ENCODE results near the gene UBTD2. TPM values are rescaled to one million over a fixed set of nuclear protein-coding genes. Genes with fewer than 3 reads are reported as not detected.
A peak's percentile ranks its signal among the peaks of the same experiment; 100 is the strongest.

The UBTD2 gene
- total and polyA plus RNA-seq, 2 donors (not counting 1 experiment from before 2014, with no cell fraction given) = 1.4 to 9.2 TPM

DNA sequence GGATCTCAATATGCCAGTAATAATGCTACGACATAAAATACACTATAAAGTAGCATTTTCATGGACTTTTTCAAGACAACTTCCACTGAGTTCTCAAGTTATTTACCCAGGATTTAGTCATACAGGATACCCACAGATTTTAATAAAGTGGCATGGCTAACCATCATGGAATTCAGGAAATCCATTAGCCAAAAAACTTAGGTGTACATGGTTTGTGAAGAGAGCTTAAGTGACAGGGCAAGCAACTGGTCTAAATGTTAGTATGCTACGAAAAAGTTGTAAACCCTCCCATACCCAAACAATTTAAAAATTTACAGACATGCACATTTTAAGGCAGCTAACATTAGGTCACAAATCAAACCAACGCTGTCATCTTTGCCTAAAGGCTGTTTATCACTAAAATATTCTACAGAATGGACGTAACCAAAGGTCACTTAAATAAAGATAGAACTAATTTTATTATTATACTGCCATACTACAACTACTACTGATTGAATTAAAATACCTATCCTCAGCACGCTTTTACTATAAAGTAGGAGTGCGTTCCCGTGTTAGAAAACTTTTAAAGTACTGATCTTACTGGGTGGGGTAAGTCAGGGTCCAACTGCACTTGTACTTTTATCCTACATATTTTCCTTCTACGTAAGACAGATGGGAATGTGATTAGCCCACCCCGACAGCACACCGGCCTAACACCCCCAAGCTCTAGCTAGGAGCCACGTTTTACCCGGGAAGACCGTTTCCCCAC, 1.1 kb downstream of the UBTD2 start:
- no peaks in the 10 kb centered on the region for H3K9me3 Mint-ChIP-seq (ENCODE audit: insufficient read depth)
- CTCF ChIA-PET = interaction anchor here (0.7 to 2.6 kb wide), 11 partner anchors 10 to 375 kb away, joined by 3 to 17 read pairs (median 5); no protein-coding TSS in a partner anchor
- TF ChIP-seq, protein P1, sequence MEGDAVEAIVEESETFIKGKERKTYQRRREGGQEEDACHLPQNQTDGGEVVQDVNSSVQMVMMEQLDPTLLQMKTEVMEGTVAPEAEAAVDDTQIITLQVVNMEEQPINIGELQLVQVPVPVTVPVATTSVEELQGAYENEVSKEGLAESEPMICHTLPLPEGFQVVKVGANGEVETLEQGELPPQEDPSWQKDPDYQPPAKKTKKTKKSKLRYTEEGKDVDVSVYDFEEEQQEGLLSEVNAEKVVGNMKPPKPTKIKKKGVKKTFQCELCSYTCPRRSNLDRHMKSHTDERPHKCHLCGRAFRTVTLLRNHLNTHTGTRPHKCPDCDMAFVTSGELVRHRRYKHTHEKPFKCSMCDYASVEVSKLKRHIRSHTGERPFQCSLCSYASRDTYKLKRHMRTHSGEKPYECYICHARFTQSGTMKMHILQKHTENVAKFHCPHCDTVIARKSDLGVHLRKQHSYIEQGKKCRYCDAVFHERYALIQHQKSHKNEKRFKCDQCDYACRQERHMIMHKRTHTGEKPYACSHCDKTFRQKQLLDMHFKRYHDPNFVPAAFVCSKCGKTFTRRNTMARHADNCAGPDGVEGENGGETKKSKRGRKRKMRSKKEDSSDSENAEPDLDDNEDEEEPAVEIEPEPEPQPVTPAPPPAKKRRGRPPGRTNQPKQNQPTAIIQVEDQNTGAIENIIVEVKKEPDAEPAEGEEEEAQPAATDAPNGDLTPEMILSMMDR (IDR thresholded peaks at IDR 0.05) = no peak
- no peak for TF ChIP-seq EZH2 (IDR thresholded peaks at IDR 0.05; ENCODE audit: borderline replicate concordance, insufficient read depth, low read depth, low read length, poor library complexity, severe bottlenecking)
- peaks cover 59% of the 10 kb centered on the region for H3K79me2 ChIP-seq (ENCODE audit: control insufficient read depth, insufficient read depth, low read length)
- H3K27me3 ChIP-seq (replicated peaks in 1 of 4; ENCODE audit: control extremely low read depth in 1 of 4, control insufficient read depth in 3 of 4, insufficient read depth in 4 of 4, low read length in 3 of 4) = no peaks in the 10 kb centered on the region
- peaks cover 9% of the 10 kb centered on the region for H4K20me1 ChIP-seq (ENCODE audit: control insufficient read depth, insufficient read depth, low read length, poor library complexity, severe bottlenecking)
- H3K4me3 Mint-ChIP-seq = peak overlapping the region; percentile 93
- H3K27ac Mint-ChIP-seq = peak overlapping the region; percentile 83
- POLR2A ChIA-PET = interaction anchor here (0.6 to 1.1 kb wide), 4 partner anchors 9 to 171 kb away, joined by 4 to 5 read pairs (median 5); no protein-coding TSS in a partner anchor
- peak overlapping the region; percentile 96 for H2AFZ ChIP-seq (ENCODE audit: insufficient read depth, low read depth, low read length, poor library complexity, severe bottlenecking)
- H3K4me1 Mint-ChIP-seq = peaks cover 20% of the 10 kb centered on the region
- DNase-seq = no peak
- peak overlapping the region; percentile 87 for H3K9ac ChIP-seq (ENCODE audit: low read length)
- no peaks in the 10 kb centered on the region for H3K27me3 Mint-ChIP-seq
- peak overlapping the region in 1 of 2 donors; percentile 74 for H3K27ac ChIP-seq (ENCODE audit: low read length in 2 of 2)
- intact Hi-C loops (cut with micrococcal nuclease) = loop anchor here (1.0 to 5.0 kb wide), 4 partner anchors 94 to 775 kb away; partner anchors contain the start of genes CREBRF and STK10
- ATAC-seq (ENCODE audit: low read depth) = no peak
- WGBS (ENCODE audit: insufficient coverage) = 14% methylated on average over 7 of the region's 13 CpGs
- H3K36me3 ChIP-seq (replicated peaks in 1 of 2; ENCODE audit: control extremely low read depth in 1 of 2, control insufficient read depth in 1 of 2, extremely low read depth in 1 of 2, insufficient read depth in 2 of 2, low read length in 1 of 2) = no peaks in the 10 kb centered on the region
- H3K4me3 ChIP-seq (ENCODE audit: control extremely low read depth in 1 of 5, extremely low read depth in 1 of 5, insufficient read depth in 1 of 5, low read depth in 2 of 5, low read length in 4 of 5) = peak overlapping the region; percentile 30 to 87 (median 79)
- H3K4me2 ChIP-seq (replicated peaks; ENCODE audit: low read depth, low read length, poor library complexity, severe bottlenecking) = peak overlapping the region; percentile 98
- no peaks in the 10 kb centered on the region for H3K9me3 ChIP-seq (ENCODE audit: control extremely low read depth in 1 of 3, control insufficient read depth in 2 of 3, insufficient read depth in 1 of 3, low read length in 2 of 3)
- H3K4me1 ChIP-seq (ENCODE audit: control insufficient read depth in 2 of 2, insufficient read depth in 2 of 2, low read length in 2 of 2) = peaks cover 16 to 17% of the 10 kb centered on the region in 2 donors

DNA sequence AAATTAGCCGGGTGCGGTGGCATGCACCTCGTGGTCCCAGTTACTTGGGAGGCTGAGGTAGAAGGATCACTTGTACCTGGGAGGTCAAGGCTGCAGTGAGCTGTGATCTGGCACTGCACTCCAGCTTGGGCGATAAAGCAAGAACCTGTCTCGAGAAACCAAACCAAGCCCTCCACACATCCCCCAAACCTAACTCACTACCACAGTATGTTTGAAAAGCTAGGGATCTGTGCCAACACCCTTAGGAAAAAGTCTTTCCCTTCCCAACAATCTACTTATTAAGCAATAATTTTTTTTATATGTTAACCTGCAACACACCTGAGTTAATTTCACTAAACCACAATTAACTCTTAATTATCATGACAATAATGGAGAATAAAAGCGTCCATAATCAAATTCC, 2.2 kb downstream of the UBTD2 start:
- H3K4me2 ChIP-seq (replicated peaks; ENCODE audit: low read depth, low read length, poor library complexity, severe bottlenecking) = no peak overlapping the region
- CTCF ChIA-PET = interaction anchor here (0.7 to 2.6 kb wide), 3 partner anchors 11 to 370 kb away, joined by 3 to 17 read pairs (median 8); no protein-coding TSS in a partner anchor
- DNase-seq (no peak), ATAC-seq (ENCODE audit: low read depth) (no peak)
- peaks cover 16 to 17% of the 10 kb centered on the region in 2 donors for H3K4me1 ChIP-seq (ENCODE audit: control insufficient read depth in 2 of 2, insufficient read depth in 2 of 2, low read length in 2 of 2)
- H3K79me2 ChIP-seq (ENCODE audit: control insufficient read depth, insufficient read depth, low read length) = peaks cover 70% of the 10 kb centered on the region
- no peaks in the 10 kb centered on the region for H3K36me3 ChIP-seq (replicated peaks in 1 of 2; ENCODE audit: control extremely low read depth in 1 of 2, control insufficient read depth in 1 of 2, extremely low read depth in 1 of 2, insufficient read depth in 2 of 2, low read length in 1 of 2)
- TF ChIP-seq, protein P1 (IDR thresholded peaks at IDR 0.05) = no peak
- TF ChIP-seq EZH2 (IDR thresholded peaks at IDR 0.05; ENCODE audit: borderline replicate concordance, insufficient read depth, low read depth, low read length, poor library complexity, severe bottlenecking) = no peak
- no peak overlapping the region for H3K4me3 ChIP-seq (ENCODE audit: control extremely low read depth in 1 of 5, extremely low read depth in 1 of 5, insufficient read depth in 1 of 5, low read depth in 2 of 5, low read length in 4 of 5)
- H3K27me3 Mint-ChIP-seq = no peaks in the 10 kb centered on the region
- H3K9ac ChIP-seq (ENCODE audit: low read length) = no peak overlapping the region
- peaks cover 22% of the 10 kb centered on the region for H3K4me1 Mint-ChIP-seq
- intact Hi-C loops (cut with micrococcal nuclease) = loop anchor here (5.0 kb wide), 1 partner anchor 776 kb away; the partner anchor contains the start of gene CREBRF
- no peaks in the 10 kb centered on the region for H3K9me3 ChIP-seq (ENCODE audit: control extremely low read depth in 1 of 3, control insufficient read depth in 2 of 3, insufficient read depth in 1 of 3, low read length in 2 of 3)
- H3K4me3 Mint-ChIP-seq = peak overlapping the region; percentile 93
- H3K27ac ChIP-seq (ENCODE audit: low read length in 2 of 2) = no peak overlapping the region
- POLR2A ChIA-PET = no interaction called here
- no peaks in the 10 kb centered on the region for H3K27me3 ChIP-seq (replicated peaks in 1 of 4; ENCODE audit: control extremely low read depth in 1 of 4, control insufficient read depth in 3 of 4, insufficient read depth in 4 of 4, low read length in 3 of 4)
- H3K27ac Mint-ChIP-seq = no peak overlapping the region
- WGBS (ENCODE audit: insufficient coverage) = no CpG with 5 or more reads among the region's 6 CpGs
- H2AFZ ChIP-seq (ENCODE audit: insufficient read depth, low read depth, low read length, poor library complexity, severe bottlenecking) = no peak overlapping the region
- peaks cover 14% of the 10 kb centered on the region for H4K20me1 ChIP-seq (ENCODE audit: control insufficient read depth, insufficient read depth, low read length, poor library complexity, severe bottlenecking)
- no peaks in the 10 kb centered on the region for H3K9me3 Mint-ChIP-seq (ENCODE audit: insufficient read depth)

Measured in B cell (primary cell).